HepG2 (cell line): ENCODE measurements around the gene AFDN. TPM values are rescaled to one million over a fixed set of nuclear protein-coding genes. Genes with fewer than 3 reads are reported as not detected.

Experiments used
- HNF4G ChIP-seq, 2 experiments: sonication (generic) in 1 of 2; formaldehyde crosslinking in 1 of 2; IDR thresholded peaks; 2 replicates each; pipeline versions ENCODE4 v1.4.0 to v1.6.1; 2011 to 2020; ENCODE audit warnings: borderline replicate concordance in 2 of 2, low read depth in 2 of 2, mild to moderate bottlenecking in 2 of 2, low read length in 1 of 2, missing genetic modification reagents in 1 of 2, moderate library complexity in 1 of 2
- NR2C2 ChIP-seq: sonication (generic); formaldehyde crosslinking; IDR thresholded peaks from 2 replicates; pipeline ENCODE4 v1.4.0; 2020; ENCODE audit warnings: missing genetic modification reagents, mild to moderate bottlenecking, moderate library complexity, borderline replicate concordance
- NR2F2 ChIP-seq: IDR thresholded peaks from 2 replicates; pipeline ENCODE4 v1.6.1; 2012; ENCODE audit warnings: low read depth, inconsistent platforms, borderline replicate concordance
- RBM22 ChIP-seq: fragments of 200-400 bp; formaldehyde crosslinking; optimal IDR thresholded peaks from 2 replicates; pipeline ENCODE3; 2017; ENCODE audit warnings: mild to moderate bottlenecking, low read length, moderate library complexity
- THAP11 ChIP-seq: IDR thresholded peaks from 2 replicates; pipeline ENCODE4 v1.6.1; 2016; ENCODE audit warnings: missing biosample characterization, missing genetic modification reagents
- ZC3H13 ChIP-seq: sonication (generic); formaldehyde crosslinking; IDR thresholded peaks from 2 replicates; pipeline ENCODE4 v1.8.1; 2023; ENCODE audit warnings: mild to moderate bottlenecking, missing genetic modification reagents, moderate library complexity
- ZNF556 ChIP-seq: sonication (generic); formaldehyde crosslinking; IDR thresholded peaks from 2 replicates; pipeline ENCODE4 v1.4.0; 2020; ENCODE audit warnings: mild to moderate bottlenecking, missing genetic modification reagents, borderline replicate concordance
- ZNF790 ChIP-seq: sonication (generic); formaldehyde crosslinking; IDR thresholded peaks from 2 replicates; pipeline ENCODE4 v1.8.0; 2022; ENCODE audit warnings: missing genetic modification reagents, mild to moderate bottlenecking, borderline replicate concordance
- polyA plus RNA-seq, 8 experiments: library from polyadenylated mRNA; depleted of rRNA in 3 of 8; stranded (reverse) in 7 of 8; unstranded in 1 of 8; fragments of >200 nt; fragmentation: Illumina TruSeq in 4 of 8; extraction: Trizol in 4 of 8; gene quantifications; 2 replicates each; pipeline versions ENCODE4 v1.2.1 to v1.2.3, GENCODE V29; 2011 to 2016; ENCODE audit warnings: low read depth in 4 of 8, missing spikeins in 1 of 8, mixed read lengths in 1 of 8; ENCODE audit not compliant: insufficient read depth in 1 of 8
- total RNA-seq, 5 experiments: library from RNA; depleted of rRNA; stranded (reverse); fragments of >200 nt; fragmentation: Illumina TruSeq; extraction: Trizol; gene quantifications; 2 replicates each; pipeline ENCODE4 v1.2.3, GENCODE V29; 2016; ENCODE audit warnings: low read depth in 1 of 5
- TF ChIP-seq, protein P1 (sequence below), 2 experiments: sonication (generic) in 1 of 2; formaldehyde crosslinking in 1 of 2; IDR thresholded peaks; 2 replicates each; pipeline versions ENCODE4 v1.4.0 to v1.6.1; 2016 to 2020; ENCODE audit warnings: borderline replicate concordance in 1 of 2, low read depth in 1 of 2, mild to moderate bottlenecking in 1 of 2, missing genetic modification reagents in 1 of 2
- TF ChIP-seq, protein P2 (sequence below): sonication (generic); formaldehyde crosslinking; IDR thresholded peaks from 2 replicates; pipeline ENCODE4 v1.4.0; 2020; ENCODE audit warnings: missing genetic modification reagents
- TF ChIP-seq, protein P3 (sequence below): sonication (generic); formaldehyde crosslinking; IDR thresholded peaks from 2 replicates; pipeline ENCODE4 v1.5.0; 2020; ENCODE audit warnings: missing genetic modification reagents, mild to moderate bottlenecking, borderline replicate concordance
- TF ChIP-seq, protein P4 (sequence below), 2 experiments: sonication (generic) in 1 of 2; formaldehyde crosslinking in 1 of 2; IDR thresholded peaks; 2 replicates each; pipeline versions ENCODE4 v1.5.1 to v1.6.1; 2011 to 2020; ENCODE audit warnings: borderline replicate concordance in 1 of 2, low read depth in 1 of 2, low read length in 1 of 2, mild to moderate bottlenecking in 1 of 2, missing genetic modification reagents in 1 of 2, moderate library complexity in 1 of 2

Gene AFDN
- total and polyA plus RNA-seq, 2 of the 13 experiments (the other 11 are each of a cell fraction or from before 2014, with no cell fraction given): 136 to 151 TPM

DNA sequence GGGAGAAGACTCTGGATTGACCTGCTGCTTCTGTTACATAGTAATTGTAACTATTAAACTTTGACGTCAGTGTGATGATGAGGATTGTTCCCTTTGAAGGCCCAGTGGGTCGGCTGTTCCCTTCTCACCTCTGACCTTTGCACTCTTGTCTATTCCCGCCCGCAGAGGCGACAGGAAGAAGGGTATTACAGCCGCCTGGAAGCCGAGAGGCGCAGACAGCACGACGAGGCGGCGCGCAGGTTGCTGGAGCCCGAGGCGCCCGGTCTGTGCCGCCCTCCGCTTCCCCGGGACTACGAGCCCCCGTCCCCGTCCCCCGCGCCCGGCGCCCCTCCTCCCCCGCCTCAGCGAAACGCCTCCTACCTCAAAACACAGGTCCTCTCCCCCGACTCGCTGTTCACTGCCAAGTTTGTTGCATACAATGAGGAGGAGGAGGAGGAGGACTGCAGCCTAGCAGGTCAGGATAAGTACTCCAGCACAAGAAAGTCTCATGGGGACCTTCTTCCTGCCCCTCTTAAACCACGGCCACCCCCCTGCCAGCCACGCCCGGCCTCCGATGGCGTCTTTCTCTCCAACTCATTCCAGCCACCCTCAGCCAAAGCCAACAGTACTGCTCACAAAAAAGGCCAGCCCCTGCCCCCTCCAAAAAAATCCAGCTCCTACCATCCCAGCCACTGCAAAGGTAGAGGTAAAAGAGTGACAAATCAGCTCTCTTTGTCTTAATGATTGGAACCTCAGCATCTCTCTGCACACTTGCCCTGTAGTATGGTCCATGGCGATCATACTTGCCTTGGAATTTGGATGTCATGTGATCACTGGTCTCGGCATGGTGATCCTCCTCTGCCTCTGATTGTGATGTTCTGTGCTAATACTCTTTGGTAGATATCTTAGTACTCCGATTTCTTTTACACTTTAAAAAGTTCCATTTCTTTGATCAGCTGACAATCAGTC is 139.2 kb downstream of the AFDN start (continued):
- TF ChIP-seq ZNF556 (CRISPR knock-in tag): no peak
- TF ChIP-seq ZNF790 (CRISPR knock-in tag): no peak
- TF ChIP-seq, protein P1, sequence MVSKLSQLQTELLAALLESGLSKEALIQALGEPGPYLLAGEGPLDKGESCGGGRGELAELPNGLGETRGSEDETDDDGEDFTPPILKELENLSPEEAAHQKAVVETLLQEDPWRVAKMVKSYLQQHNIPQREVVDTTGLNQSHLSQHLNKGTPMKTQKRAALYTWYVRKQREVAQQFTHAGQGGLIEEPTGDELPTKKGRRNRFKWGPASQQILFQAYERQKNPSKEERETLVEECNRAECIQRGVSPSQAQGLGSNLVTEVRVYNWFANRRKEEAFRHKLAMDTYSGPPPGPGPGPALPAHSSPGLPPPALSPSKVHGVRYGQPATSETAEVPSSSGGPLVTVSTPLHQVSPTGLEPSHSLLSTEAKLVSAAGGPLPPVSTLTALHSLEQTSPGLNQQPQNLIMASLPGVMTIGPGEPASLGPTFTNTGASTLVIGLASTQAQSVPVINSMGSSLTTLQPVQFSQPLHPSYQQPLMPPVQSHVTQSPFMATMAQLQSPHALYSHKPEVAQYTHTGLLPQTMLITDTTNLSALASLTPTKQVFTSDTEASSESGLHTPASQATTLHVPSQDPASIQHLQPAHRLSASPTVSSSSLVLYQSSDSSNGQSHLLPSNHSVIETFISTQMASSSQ (IDR thresholded peaks at IDR 0.05; ENCODE audit: low read depth): no peak
- TF ChIP-seq, protein P1 (CRISPR knock-in tag; IDR thresholded peaks at IDR 0.05; ENCODE audit: borderline replicate concordance): no peak
- TF ChIP-seq THAP11 (CRISPR knock-in tag): peak; percentile 31; the same call in 1 of the 2 replicates
- TF ChIP-seq NR2F2: 0 out of 2 replicates have a peak, but pooled peaks have one; percentile 2
- TF ChIP-seq HNF4G (IDR thresholded peaks at IDR 0.05; ENCODE audit: borderline replicate concordance, low read depth, low read length): 0 out of 2 replicates have a peak, but pooled peaks have one; percentile 6
- TF ChIP-seq HNF4G (CRISPR knock-in tag; IDR thresholded peaks at IDR 0.05; ENCODE audit: borderline replicate concordance, low read depth): no peak
- TF ChIP-seq NR2C2 (CRISPR knock-in tag): peak; percentile 55
- TF ChIP-seq, protein P2, sequence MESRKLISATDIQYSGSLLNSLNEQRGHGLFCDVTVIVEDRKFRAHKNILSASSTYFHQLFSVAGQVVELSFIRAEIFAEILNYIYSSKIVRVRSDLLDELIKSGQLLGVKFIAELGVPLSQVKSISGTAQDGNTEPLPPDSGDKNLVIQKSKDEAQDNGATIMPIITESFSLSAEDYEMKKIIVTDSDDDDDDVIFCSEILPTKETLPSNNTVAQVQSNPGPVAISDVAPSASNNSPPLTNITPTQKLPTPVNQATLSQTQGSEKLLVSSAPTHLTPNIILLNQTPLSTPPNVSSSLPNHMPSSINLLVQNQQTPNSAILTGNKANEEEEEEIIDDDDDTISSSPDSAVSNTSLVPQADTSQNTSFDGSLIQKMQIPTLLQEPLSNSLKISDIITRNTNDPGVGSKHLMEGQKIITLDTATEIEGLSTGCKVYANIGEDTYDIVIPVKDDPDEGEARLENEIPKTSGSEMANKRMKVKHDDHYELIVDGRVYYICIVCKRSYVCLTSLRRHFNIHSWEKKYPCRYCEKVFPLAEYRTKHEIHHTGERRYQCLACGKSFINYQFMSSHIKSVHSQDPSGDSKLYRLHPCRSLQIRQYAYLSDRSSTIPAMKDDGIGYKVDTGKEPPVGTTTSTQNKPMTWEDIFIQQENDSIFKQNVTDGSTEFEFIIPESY (CRISPR knock-in tag): peak; percentile 72
- TF ChIP-seq ZC3H13 (CRISPR knock-in tag): peak; percentile 35; the same call in 1 of the 2 replicates
- TF ChIP-seq RBM22: peak; percentile 42
- TF ChIP-seq, protein P3, sequence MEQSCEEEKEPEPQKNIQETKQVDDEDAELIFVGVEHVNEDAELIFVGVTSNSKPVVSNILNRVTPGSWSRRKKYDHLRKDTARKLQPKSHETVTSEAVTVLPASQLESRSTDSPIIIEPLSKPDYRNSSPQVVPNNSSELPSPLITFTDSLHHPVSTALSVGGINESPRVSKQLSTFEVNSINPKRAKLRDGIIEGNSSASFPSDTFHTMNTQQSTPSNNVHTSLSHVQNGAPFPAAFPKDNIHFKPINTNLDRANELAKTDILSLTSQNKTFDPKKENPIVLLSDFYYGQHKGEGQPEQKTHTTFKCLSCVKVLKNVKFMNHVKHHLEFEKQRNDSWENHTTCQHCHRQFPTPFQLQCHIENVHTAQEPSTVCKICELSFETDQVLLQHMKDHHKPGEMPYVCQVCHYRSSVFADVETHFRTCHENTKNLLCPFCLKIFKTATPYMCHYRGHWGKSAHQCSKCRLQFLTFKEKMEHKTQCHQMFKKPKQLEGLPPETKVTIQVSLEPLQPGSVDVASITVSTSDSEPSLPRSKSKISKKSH (CRISPR knock-in tag): 0 out of 2 replicates have a peak, but pooled peaks have one; percentile 32
- TF ChIP-seq, protein P4, sequence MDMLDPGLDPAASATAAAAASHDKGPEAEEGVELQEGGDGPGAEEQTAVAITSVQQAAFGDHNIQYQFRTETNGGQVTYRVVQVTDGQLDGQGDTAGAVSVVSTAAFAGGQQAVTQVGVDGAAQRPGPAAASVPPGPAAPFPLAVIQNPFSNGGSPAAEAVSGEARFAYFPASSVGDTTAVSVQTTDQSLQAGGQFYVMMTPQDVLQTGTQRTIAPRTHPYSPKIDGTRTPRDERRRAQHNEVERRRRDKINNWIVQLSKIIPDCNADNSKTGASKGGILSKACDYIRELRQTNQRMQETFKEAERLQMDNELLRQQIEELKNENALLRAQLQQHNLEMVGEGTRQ (IDR thresholded peaks at IDR 0.05; ENCODE audit: low read depth, low read length): peak; percentile 17; the same call in 1 of the 2 replicates
- TF ChIP-seq, protein P4 (CRISPR knock-in tag; IDR thresholded peaks at IDR 0.05; ENCODE audit: borderline replicate concordance): no peak
